Measurements from ENCODE around the gene RNF113A.
A peak's percentile ranks its signal among the peaks of the same experiment; 100 is the strongest.
"Not testable (repeated sequence)": the region's sequence is repeated elsewhere in the genome, so short reads cannot be mapped to it uniquely, and the experiment has no call there.

The RNF113A gene

DNA sequence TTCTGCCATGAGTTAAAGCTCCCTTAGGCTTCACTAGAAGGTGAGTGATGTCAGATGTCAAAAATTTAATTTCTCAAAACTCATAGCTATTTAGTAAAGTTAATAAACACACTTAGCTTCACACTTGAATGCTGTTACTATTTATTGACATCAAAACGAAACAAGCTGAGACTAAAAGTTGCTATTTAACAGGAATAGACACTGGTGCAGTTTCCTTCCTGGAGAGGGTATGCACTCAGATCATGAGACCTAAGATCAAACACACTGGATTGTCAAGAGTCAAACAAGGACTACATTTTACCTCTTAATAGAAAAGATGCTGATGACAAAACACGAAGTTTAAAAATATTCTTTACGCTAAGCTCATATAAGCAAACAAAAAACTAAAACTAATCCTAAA, 37.6 kb downstream of the RNF113A start:
- DNase-seq (ENCODE audit: low spot score), result no peak

DNA sequence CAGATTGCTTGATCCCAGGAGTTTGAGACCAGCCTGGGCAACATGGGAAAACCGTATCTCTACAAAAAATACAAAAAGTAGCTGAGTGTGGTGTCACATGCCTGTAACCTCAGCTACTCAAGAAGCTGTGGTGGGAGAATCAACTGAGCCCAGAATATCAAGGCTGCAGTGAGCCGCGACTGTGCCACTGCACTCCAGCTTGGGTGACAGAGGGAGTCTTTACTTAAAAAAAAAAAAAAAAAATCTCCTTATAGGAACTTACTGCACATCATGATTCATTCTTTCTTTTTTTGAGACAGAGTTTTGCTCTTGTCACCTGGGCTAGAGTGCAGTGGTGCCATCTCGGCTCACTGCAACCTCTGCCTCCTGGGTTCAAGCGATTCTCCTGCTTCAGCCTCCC, 43.1 kb downstream of the RNF113A start:
- no peak for DNase-seq (ENCODE audit: low spot score)

DNA sequence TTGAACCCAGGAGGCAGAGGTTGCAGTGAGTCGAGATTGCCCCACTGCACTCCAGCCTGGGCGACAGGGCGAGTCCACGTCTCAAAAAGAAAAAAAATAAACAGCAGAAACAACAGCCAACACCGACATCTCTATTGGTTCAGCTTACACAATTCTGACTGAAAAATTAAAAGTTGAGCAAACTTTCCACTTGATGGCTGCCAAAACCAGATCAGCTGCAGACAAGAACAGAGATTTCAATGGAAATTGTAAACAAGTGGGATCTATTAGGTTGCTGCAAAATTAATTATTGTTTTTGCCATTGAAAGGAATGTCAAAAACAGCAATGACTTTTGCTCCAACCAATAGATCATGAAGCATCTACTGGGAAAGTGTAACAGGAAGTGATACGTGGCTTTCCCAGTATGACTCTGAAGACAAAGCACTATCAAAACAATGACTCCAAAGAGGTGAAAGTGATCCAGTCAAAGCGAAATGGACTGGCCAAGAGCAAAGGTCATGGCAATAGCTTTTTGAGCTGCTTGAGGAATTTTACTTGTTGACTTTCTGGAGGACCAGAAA, 45.1 kb downstream of the RNF113A start:
- DNase-seq (ENCODE audit: low spot score), result peak; percentile 43

DNA sequence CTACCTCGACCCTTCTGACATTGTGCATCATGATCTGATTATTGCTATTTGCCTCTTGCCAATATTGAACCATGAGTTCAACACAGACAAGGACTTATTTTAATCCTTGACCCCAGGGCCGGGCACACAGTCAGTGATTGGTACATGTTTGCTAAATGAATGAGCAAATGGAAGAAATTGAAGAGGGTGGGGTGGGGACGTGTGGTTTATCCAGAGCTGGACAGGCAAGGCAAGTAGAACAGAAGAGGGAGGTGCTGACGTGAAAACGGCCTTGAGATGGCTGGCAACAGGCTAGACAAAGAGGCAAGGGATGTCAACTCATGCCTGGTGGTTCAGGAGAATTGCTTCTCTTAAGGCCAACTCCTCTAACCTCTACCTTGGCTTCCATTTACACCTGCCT, 47.3 kb downstream of the RNF113A start:
- not testable (repeated sequence) for DNase-seq (ENCODE audit: low spot score)

DNA sequence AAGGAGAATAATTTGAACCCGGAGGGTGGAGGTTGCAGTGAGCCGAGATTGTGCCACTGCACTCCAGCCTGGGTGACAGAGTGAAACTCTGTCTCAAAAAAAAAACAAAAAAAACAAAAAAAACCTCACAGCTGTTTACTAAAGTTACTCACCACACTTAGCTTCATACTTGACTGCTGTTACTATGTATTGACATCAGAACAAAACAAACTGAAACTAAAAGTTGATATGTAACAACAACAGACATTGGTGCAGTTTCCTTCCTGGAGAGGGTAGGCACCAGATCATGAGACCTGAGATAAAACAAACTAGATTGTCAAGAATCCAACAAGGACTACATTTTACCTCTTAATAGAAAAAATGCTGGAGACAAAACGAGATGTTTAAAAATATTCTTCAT, 49.8 kb downstream of the RNF113A start:
- DNase-seq (ENCODE audit: low spot score), result not testable (repeated sequence)

Data from RKO (cell line).